BLaER1 (cell line): ENCODE data around the gene EHMT1.
A peak's percentile ranks its signal among the peaks of the same experiment; 100 is the strongest.

ENCODE experiments used
- H3K27ac ChIP-seq: shearing (Covaris generic); formaldehyde crosslinking; 2 replicates; pipeline ENCODE4 v1.8.1; 2022
- H3K27me3 ChIP-seq: shearing (Covaris generic); formaldehyde crosslinking; 2 replicates; pipeline ENCODE4 v1.8.1; 2022
- H3K36me3 ChIP-seq: shearing (Covaris generic); formaldehyde crosslinking; 2 replicates; pipeline ENCODE4 v1.8.1; 2022
- H3K4me1 ChIP-seq: shearing (Covaris generic); formaldehyde crosslinking; 2 replicates; pipeline ENCODE4 v1.8.1; 2022
- H3K4me2 ChIP-seq: shearing (Covaris generic); formaldehyde crosslinking; 2 replicates; pipeline ENCODE4 v1.8.1; 2022
- H3K4me3 ChIP-seq: shearing (Covaris generic); formaldehyde crosslinking; 2 replicates; pipeline ENCODE4 v1.8.1; 2022
- H3K9ac ChIP-seq: shearing (Covaris generic); formaldehyde crosslinking; 2 replicates; pipeline ENCODE4 v1.8.1; 2022
- H3K9me3 ChIP-seq: shearing (Covaris generic); formaldehyde crosslinking; 2 replicates; pipeline ENCODE4 v1.8.1; 2022
- H4K20me1 ChIP-seq: shearing (Covaris generic); formaldehyde crosslinking; 2 replicates; pipeline ENCODE4 v1.8.1; 2022
- Cebpa-rat ChIP-seq: shearing (Covaris generic); IDR thresholded peaks from 2 replicates; pipeline ENCODE4 v1.8.1; 2022

The EHMT1 gene

GRCh38 chr9:137853392-137853995 lies 234.7 kb downstream of the EHMT1 start:
- H3K9ac ChIP-seq, result no peak overlapping the region
- no peak overlapping the region for H3K4me3 ChIP-seq
- TF ChIP-seq Cebpa-rat, result no peak
- H3K4me1 ChIP-seq, result no peaks in the 10 kb centered on the region
- H3K27ac ChIP-seq, result no peak overlapping the region
- no peaks in the 10 kb centered on the region for H3K36me3 ChIP-seq
- H3K9me3 ChIP-seq, result peaks cover 36% of the 10 kb centered on the region
- no peaks in the 10 kb centered on the region for H3K27me3 ChIP-seq
- no peak overlapping the region for H3K4me2 ChIP-seq
- H4K20me1 ChIP-seq, result no peaks in the 10 kb centered on the region

- no peak overlapping the region for H3K4me3 ChIP-seq
- no peak for TF ChIP-seq Cebpa-rat
- H3K27ac ChIP-seq, result no peak overlapping the region
- H3K36me3 ChIP-seq, result no peaks in the 10 kb centered on the region
- H3K4me1 ChIP-seq, result no peaks in the 10 kb centered on the region
- no peak overlapping the region for H3K9ac ChIP-seq
- no peak overlapping the region for H3K4me2 ChIP-seq
- H4K20me1 ChIP-seq, result no peaks in the 10 kb centered on the region
- H3K9me3 ChIP-seq, result peaks cover 30% of the 10 kb centered on the region
- no peaks in the 10 kb centered on the region for H3K27me3 ChIP-seq
These were observed 241.6 kb downstream of the EHMT1 start for GRCh38 chr9:137860361-137860760.

- H3K27ac ChIP-seq, result no peak overlapping the region
- H3K27me3 ChIP-seq, result no peaks in the 10 kb centered on the region
- H3K4me1 ChIP-seq, result peaks cover 10% of the 10 kb centered on the region
- no peak for TF ChIP-seq Cebpa-rat
- peaks cover 4% of the 10 kb centered on the region for H3K9me3 ChIP-seq
- no peaks in the 10 kb centered on the region for H3K36me3 ChIP-seq
- no peaks in the 10 kb centered on the region for H4K20me1 ChIP-seq
- H3K4me3 ChIP-seq, result no peak overlapping the region
- no peak overlapping the region for H3K4me2 ChIP-seq
- no peak overlapping the region for H3K9ac ChIP-seq
These were observed 246.9 kb downstream of the EHMT1 start for GRCh38 chr9:137865581-137866145.

- peak overlapping the region; percentile 31; the same call in 1 of the 2 replicates for H3K4me2 ChIP-seq
- H3K4me1 ChIP-seq, result peaks cover 10% of the 10 kb centered on the region
- H3K4me3 ChIP-seq, result no peak overlapping the region
- no peaks in the 10 kb centered on the region for H3K36me3 ChIP-seq
- H3K27me3 ChIP-seq, result no peaks in the 10 kb centered on the region
- H3K9ac ChIP-seq, result no peak overlapping the region
- no peaks in the 10 kb centered on the region for H3K9me3 ChIP-seq
- H3K27ac ChIP-seq, result no peak overlapping the region
- no peaks in the 10 kb centered on the region for H4K20me1 ChIP-seq
- no peak for TF ChIP-seq Cebpa-rat
These were observed 247.7 kb downstream of the EHMT1 start for GRCh38 chr9:137866226-137867141.

GRCh38 chr9:137870432-137870831 lies 251.6 kb downstream of the EHMT1 start:
- Histone ChIP-seq H3K36me3 (no peaks in the 10 kb centered on the region), H3K27ac (no peak overlapping the region), H3K4me2 (no peak overlapping the region), H3K9me3 (no peaks in the 10 kb centered on the region), H3K9ac (no peak overlapping the region), H3K4me1 (peaks cover 10% of the 10 kb centered on the region), H3K27me3 (no peaks in the 10 kb centered on the region), H4K20me1 (no peaks in the 10 kb centered on the region), H3K4me3 (no peak overlapping the region)
- no peak for TF ChIP-seq Cebpa-rat

GRCh38 chr9:137872296-137872695 lies 253.5 kb downstream of the EHMT1 start:
- Histone ChIP-seq H3K4me3 (no peak overlapping the region), H3K4me2 (no peak overlapping the region), H3K36me3 (no peaks in the 10 kb centered on the region), H3K27me3 (no peaks in the 10 kb centered on the region), H3K9ac (no peak overlapping the region), H3K9me3 (peaks cover 12% of the 10 kb centered on the region), H3K27ac (no peak overlapping the region), H3K4me1 (peaks cover 1% of the 10 kb centered on the region; the same call in 1 of the 2 replicates), H4K20me1 (no peaks in the 10 kb centered on the region)
- TF ChIP-seq Cebpa-rat, result no peak

GRCh38 chr9:137873408-137873807 lies 254.6 kb downstream of the EHMT1 start:
- Histone ChIP-seq H3K4me2 (no peak overlapping the region), H3K4me1 (no peaks in the 10 kb centered on the region), H3K9ac (no peak overlapping the region), H3K27ac (no peak overlapping the region), H4K20me1 (no peaks in the 10 kb centered on the region), H3K4me3 (no peak overlapping the region), H3K9me3 (peaks cover 15% of the 10 kb centered on the region), H3K36me3 (no peaks in the 10 kb centered on the region), H3K27me3 (no peaks in the 10 kb centered on the region)
- no peak for TF ChIP-seq Cebpa-rat

- no peak for TF ChIP-seq Cebpa-rat
- H3K27me3 ChIP-seq, result no peaks in the 10 kb centered on the region
These were observed 255.1 kb downstream of the EHMT1 start for GRCh38 chr9:137873858-137874362.

GRCh38 chr9:137875354-137875753 lies 256.5 kb downstream of the EHMT1 start:
- H3K27me3 ChIP-seq, result no peaks in the 10 kb centered on the region
- peaks cover 18% of the 10 kb centered on the region for H3K9me3 ChIP-seq
- H3K27ac ChIP-seq, result no peak overlapping the region
- no peaks in the 10 kb centered on the region for H3K36me3 ChIP-seq
- no peaks in the 10 kb centered on the region for H3K4me1 ChIP-seq
- H3K4me3 ChIP-seq, result no peak overlapping the region
- no peaks in the 10 kb centered on the region for H4K20me1 ChIP-seq
- no peak for TF ChIP-seq Cebpa-rat
- no peak overlapping the region for H3K9ac ChIP-seq
- H3K4me2 ChIP-seq, result no peak overlapping the region

More at GRCh38 chr9:137873858-137874362, 255.1 kb downstream of the EHMT1 start:
- no peak overlapping the region for H3K4me3 ChIP-seq
- no peaks in the 10 kb centered on the region for H3K36me3 ChIP-seq
- no peak overlapping the region for H3K9ac ChIP-seq
- H3K4me2 ChIP-seq, result no peak overlapping the region
- H3K9me3 ChIP-seq, result peaks cover 18% of the 10 kb centered on the region
- no peaks in the 10 kb centered on the region for H3K4me1 ChIP-seq
- H3K27ac ChIP-seq, result no peak overlapping the region
- H4K20me1 ChIP-seq, result no peaks in the 10 kb centered on the region

- H4K20me1 ChIP-seq, result no peaks in the 10 kb centered on the region
- TF ChIP-seq Cebpa-rat, result no peak
- no peak overlapping the region for H3K4me3 ChIP-seq
- H3K9ac ChIP-seq, result no peak overlapping the region
- no peaks in the 10 kb centered on the region for H3K36me3 ChIP-seq
- no peak overlapping the region for H3K27ac ChIP-seq
- 0 out of 2 replicates have a peak, but pooled peaks cover 3% of the 10 kb centered on the region for H3K4me1 ChIP-seq
- H3K4me2 ChIP-seq, result no peak overlapping the region
- H3K9me3 ChIP-seq, result peaks cover 18% of the 10 kb centered on the region
- no peaks in the 10 kb centered on the region for H3K27me3 ChIP-seq
These were observed 257.0 kb downstream of the EHMT1 start for GRCh38 chr9:137875846-137876245.
